NCI-H510A treated with DMSO at 0.1 percent for 48 hours (cell line): ENCODE data around the gene IRF8.
"Not testable (repeated sequence)": the region's sequence is repeated elsewhere in the genome, so short reads cannot be mapped to it uniquely, and the experiment has no call there.

Experiments
- DNase-seq: peaks from one replicate; lab custom pipeline; 2025; lab: John Stamatoyannopoulos, UW

The IRF8 gene, protein sequence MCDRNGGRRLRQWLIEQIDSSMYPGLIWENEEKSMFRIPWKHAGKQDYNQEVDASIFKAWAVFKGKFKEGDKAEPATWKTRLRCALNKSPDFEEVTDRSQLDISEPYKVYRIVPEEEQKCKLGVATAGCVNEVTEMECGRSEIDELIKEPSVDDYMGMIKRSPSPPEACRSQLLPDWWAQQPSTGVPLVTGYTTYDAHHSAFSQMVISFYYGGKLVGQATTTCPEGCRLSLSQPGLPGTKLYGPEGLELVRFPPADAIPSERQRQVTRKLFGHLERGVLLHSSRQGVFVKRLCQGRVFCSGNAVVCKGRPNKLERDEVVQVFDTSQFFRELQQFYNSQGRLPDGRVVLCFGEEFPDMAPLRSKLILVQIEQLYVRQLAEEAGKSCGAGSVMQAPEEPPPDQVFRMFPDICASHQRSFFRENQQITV

DNA sequence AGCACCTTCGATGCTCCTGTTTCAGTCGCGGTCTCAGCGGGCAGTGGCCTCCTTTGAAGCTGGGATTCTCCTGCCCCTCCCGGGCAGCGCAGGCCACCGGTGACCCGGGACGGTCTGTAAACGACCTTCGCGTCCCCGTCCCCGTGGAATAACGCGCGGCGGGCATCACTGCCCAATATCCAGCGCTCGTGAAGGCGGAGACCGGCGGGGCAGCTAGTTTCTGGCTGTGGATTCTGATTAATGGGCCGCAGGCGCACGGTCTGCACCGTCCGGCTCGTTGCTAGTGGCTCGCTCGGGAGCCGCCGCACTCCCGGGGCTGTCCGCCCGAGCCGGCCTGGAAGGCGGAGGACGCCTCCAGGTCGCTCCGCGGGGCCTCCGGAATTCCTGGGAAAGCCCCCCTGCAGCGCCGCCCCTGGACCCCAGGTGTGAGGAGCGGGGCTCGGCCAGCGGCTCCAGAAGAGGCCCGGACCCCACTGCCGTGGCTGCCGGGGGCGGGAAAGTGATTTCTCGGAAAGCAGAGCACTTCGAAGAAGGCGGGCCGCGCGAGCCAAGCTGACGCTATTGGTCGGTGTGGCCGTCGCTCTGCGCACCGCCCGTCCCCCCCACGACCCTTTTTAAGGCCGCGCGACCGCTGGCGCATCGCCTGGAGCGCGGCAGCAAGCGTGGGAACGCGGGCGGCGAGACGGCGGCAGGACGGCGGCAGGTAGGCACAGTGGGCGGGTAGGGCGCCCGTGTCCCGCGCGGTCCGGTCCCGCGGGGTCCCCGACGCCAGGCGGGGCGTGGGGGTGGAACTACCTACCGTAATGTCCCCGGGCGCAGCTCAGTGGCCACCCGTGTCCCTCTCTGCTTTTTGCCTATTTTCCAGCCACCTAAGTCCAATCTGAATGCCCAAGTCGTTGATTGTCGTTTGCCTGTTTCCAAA is at the start of gene IRF8:
TSS of gene IRF8 (plus strand) at position 642 of the 922 bp plus-strand sequence. CDS start 3,854 bp downstream, outside the sequence.
- DNase-seq: no peak

DNA sequence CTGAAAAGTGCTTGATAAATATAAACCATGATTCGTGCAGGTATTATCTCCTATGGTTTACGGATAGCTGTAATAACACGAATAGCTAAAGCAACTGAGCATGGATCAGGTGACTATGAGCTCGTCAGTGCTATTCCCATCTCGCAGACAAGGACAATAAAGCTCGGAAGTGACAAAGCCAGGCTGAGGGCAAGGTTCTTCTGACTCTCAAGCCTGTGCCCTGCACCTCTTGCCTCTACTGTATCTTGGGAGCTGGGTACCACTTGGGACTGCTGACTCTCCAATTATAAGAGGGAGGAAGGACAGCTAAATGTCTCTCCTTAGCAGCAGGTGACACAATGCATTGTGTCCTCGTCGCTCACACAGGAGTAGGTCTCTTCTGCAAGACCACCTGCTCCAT is 49.6 kb upstream of the IRF8 start:
- no peak for DNase-seq

DNA sequence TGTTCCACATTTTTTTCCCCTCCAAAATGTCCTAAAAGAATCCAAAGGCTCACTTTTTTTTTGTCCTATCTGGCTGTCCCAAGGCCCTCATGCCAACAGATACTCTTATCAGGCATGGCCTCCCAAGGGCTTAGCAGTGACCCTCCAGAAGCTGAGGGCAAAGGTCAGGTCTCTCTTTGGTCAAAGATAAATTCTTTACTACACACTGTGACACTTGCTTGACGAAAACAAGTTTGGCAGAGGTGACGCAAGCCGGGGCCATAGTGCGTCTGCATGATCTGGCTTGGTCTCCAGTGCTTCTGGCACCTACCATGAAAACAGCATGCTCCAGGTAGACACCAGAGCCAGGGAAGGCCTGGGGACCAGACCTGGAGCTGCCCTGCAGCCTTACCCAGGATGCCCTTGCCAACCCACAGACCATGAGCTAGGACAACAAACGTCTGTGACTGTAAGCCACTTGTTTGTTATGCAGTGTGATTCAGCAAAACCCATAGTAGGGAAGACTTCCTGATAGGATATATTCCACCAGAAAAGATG is 48.5 kb upstream of the IRF8 start:
- no peak for DNase-seq

DNA sequence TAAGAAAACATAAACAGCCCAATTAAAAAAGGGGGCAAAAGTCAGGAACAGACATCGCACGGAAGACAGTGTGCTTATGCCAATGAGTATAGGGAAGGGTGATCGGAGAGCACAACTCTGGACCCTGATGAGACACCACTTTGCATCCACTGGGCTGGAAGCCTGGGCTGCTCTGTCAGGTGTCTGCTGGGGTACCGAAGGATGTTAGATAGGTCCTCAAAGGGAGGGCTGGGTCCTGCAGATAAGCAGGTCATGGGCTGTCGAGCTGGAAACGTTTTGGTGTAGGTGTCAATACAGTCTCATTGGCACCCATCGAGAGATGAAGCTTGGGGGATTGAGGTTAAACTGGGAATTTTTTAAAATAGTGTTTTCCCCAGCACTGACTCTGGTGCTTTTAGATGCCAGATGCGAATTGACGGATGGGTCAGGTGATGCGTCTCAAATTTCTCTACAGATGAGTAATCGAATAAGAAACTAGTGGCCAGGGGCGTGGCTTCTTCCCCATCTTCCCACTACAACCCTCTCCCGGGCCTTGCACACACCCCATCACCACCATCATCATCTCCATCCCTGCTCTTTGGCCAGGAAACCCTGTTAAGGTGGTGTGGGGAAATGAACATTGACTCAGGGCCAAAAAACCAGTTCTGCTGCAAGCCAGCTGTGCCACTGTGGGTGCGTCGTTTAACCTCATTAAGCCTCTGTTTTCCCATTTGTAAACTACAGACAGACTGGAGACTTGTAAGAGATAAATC is 47.8 kb upstream of the IRF8 start:
- DNase-seq: no peak

DNA sequence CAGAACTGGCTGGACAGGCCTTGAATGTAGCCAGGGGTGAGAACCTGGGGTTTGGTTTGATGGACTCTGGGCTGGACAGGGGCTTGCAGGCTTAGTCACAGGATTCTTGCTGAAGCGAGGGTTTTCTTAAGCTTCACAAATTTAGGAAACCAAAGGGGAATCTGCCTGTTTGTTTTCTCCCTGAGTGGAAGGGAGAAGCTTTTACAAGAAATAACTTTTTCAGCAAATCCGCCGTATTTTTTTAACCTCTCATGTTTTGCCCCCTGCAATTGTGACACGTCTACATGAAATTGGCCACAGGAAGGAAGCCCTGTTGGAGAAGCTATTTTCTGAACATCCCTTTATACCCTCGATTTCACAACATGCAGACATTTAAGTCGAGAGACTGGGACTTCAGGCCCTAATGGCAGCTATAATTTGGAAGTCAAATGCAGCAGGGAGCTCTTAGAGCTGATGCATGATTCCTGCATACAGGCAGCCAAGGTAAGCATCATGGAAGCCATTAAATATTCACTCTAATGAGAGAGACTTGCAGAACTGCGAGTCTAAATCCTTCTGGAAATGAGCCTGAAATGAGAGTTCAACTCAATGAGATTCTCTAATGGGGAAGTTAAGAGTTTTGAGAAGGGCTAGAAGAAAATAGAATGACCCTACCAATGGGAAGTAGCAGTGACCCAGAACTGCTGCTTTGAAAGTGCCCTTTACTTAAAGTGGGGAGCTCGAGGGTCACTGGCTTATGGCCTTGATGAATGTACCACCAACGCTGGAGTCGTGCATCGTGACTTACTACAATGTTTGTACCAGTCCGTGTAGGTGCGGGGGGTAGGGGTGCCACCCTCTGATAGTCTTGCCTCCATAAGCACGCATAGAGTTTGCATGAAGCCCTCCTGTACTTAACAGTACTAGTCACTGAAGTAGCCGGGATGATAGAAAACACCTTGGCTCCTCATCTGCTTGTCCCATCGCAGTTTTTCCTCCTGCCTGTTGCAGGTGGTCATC is 45.1 kb upstream of the IRF8 start:
- DNase-seq: no peak

DNA sequence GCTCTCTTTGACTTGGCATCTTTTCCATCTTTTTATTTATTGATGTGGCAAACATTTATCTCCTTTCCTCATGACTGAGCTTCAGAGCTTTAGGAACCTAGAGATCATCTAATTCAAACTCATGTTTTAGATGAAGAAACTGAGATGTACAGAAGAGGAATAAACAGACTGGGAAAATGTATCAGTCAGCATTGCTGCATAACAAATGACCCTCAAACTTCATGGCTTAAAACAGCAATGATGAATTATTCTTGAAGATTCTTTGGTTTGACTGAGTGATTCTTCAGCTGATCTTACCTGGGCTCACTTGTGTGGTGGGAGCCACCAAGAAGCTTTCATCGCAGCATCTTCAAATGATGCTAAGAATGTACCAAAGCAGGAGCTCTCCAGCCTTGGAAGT is 44.0 kb upstream of the IRF8 start:
- DNase-seq: no peak

DNA sequence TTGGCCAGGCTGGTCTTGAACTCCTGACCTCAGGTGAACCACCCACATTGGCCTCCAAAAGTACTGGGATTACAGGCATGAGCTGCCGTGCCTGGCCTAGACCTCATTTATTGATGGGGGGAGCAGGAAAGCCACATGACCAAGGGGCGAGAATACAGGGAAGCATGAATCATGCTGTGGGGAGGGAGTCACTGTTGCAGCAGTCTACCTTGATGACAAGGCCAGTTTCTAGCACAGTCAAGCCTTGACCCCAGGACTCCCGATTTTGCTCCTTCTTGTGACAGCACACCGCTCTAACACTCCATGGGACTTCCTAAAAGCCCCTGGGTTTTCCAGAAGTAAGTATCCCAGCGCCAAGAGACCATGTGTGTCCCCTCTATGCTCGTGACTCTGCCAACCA is 42.9 kb upstream of the IRF8 start:
- no peak for DNase-seq

DNA sequence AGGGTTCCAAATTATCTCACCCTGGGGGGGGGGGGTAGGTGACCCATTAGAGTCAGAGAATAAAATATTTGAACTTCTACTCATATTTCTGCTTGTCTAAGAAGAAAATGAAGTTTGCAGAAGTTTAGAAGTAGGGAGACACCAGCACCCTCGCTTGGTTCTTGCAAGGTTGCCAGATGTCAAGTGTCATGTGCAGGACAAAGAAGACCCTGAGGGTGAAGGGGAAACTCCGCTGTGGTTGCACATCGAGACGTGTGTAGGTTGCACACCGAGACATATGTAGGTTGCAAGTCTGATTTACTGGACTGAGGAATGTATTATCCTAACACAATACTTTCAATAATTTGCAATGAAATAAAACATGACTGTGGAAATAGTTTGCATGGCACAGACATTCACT is 42.4 kb upstream of the IRF8 start:
- no peak for DNase-seq

DNA sequence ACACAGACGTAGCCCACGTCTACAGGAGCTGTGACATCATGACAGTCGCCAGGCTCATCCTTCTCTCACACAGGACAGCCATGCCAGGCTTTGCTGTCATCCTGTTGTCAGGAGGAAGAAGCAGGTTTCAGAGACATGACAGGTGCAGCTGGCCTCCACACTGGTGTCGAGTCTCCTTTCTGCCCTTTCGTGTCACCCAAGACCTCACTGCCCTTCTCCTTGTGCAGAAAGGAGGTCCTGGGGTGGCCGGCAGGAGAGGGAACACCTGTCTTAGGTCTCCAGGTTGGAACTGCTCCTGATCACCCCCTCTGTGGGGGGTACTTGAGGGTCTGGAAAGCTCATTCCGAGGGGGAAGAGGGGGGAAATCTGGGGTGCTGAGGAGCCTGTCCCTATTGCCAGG is 41.6 kb upstream of the IRF8 start:
- no peak for DNase-seq

DNA sequence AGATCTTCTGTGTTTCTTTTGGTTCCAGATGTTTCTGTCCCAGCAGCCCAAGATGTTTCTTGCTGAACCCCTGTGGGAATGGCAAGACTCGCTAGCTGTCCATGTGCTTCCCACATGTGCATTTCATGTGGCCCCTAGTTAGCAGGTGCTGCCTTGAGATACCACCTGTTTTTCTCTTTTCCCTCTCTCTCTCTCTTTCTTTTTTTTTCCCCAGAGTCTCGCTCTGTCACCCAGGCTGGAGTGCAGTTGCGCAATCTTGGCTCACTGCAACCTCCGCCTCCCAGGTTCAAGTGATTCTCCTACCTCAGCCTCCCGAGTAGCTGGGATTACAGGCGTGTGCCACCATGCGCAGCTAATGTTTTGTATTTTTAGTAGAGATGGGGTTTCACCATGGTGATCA is 40.4 kb upstream of the IRF8 start:
- not testable (repeated sequence) for DNase-seq

DNA sequence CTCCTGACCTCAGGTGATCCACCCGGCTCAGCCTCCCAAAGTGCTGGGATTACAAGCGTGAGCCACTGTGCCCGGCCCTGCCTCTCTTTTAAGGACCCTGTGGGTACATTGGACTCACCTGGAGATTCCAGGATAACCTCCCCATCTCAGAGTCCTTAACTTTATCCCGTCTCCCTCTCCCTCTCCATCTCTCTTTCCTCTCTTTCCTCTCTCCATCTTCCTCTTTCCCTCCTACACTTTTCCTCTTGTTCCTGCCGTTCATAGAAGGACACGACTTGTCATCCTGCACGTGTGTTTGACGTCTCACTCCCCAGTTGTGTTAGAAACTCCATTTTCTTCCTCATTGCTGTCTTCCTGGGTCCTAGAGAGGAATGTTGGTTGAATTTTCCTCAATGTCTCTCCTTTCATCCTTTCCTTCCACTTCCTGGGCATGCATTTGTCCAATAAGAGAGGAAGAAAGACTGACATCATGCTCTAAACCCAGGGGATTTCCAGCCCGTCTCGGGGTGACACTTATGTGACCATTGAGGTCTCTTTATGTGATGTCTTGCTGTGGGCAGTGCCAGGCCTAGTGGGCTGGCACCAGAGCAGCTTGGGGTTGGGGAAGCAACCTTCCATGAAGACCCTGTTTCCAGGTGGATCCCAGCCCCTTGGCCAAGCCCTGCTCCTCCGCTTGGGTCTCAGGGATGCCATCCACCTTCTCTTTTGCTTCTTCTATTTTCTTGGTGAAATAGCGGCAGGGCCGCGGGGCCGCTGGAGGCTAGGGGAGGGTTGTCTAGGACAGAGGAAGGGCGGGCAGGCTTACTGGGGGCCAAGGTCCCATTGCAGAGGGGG is 39.8 kb upstream of the IRF8 start:
- DNase-seq: no peak

DNA sequence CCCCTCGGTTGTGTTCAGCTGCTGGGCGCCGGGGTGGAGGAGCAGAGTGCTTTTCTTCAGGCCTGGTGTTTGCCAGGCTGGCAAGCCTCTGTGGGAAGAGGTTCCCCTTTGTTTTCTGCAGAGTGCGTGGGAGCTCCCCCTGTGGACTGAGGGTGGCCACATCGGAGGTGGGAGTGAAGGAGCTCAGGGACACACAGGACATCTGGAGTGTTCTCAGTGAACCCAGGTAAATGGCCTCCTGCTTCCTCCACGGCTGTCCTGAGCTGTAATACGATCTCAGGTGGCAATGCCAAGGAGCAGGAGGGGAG is 39.2 kb upstream of the IRF8 start:
- DNase-seq: no peak

DNA sequence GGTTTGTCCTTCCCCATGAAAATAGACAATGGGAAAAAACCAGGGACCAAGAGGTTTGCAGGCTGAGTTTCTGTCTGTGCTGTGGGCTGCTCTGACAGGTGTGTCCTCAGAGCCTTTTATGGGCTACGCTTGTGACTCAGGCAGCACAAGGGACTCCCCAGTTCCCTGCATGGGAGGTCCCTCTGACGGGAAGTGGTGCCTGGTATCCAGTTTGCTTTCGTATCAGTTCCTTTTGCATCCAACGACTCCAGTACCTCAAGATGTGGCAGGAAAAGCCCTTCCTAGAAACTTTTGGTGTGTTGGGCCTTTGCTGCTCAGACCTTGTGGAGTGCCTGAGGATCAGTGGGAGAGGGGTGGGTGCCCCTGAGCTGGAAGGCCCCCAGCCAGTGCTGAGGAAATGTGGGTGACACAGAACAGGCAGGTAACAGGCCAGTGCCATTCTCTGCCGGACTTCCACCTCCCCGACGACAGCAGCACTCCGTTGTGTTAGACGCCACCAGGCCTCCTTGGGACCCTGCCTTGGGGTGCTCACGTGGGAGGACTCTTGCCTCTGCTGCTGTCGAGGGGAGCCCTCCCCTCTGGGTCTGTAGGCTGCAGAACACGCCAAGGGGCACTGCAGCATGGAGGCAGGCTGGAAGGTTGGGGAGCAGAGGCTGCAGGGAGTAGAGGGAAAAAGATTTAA is 38.4 kb upstream of the IRF8 start:
- no peak for DNase-seq

DNA sequence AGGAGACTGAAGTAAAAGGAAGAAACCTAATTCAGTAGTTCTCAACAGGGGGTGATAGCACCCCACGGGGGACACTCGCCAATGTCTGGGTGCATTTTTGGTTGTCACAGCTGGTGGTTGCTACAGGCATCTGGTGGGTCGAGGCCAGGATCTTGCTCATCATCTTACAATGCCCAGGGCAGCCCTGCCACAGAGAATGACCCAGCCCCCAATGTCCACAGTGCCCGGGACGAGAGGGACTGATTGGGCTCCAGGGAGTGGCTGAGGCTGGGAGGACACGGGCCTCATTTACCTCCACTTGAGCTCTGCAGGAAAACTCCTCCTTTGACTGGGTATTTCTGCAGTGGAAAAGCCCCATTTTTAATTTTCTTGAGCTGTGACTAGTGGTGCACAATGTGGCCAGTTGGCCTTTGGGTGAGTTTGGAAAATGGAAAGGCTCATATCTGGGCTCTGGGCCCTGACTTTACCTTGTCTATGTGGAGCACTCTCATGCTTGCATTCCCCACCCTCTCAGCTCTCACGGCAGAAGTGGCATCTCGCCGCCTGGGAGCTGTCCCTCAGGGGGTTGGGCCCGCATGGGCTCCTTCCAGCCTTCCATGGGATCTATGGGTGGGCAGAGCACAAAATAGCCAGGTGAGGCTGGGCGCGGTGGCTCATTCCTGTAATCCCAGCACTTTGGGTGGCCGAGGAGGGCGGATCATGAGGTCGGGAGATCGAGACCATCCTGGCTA is 37.7 kb upstream of the IRF8 start:
- no peak for DNase-seq

DNA sequence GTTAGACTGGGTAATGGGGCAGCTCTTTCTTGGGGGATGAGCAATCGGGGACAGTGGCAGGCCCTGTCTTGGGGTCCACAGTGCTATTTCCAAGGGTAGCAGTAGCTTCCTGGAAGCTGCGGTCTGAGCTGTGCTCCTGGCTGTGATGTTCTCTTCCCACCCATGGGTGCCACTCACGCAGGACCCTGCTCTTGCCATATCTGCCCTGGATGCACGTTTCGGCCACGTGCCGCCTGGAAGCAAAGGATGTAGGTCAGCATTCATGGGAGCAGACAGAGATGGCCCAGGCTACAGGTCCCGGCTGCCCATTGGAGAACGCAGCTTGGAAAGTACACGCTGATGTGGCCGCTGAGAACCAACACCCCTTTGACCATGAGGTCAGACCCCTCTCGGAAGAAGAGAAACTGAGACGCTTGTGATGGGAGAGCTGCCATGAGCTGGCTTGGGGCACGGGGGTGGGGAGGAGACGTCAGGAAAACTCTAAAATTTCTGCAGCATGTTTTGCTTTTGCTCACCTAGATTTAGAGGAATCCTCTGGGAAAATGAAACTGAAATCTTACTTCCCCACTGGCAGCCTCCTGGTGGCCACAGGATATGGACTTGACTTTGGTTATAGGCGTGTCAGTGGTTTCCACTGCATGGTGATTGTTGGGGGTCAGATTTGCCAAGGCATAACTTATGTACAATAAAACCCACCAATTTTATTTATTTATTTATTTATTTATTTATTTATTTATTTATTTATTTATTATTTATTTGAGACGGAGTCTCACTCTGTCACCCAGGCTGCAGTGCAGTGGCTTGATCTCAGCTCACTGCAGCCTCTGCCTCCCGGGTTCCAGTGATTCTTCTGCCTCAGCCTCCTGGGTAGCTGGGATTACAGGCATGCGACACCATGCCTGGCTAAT is 36.2 kb upstream of the IRF8 start:
- DNase-seq: no peak

DNA sequence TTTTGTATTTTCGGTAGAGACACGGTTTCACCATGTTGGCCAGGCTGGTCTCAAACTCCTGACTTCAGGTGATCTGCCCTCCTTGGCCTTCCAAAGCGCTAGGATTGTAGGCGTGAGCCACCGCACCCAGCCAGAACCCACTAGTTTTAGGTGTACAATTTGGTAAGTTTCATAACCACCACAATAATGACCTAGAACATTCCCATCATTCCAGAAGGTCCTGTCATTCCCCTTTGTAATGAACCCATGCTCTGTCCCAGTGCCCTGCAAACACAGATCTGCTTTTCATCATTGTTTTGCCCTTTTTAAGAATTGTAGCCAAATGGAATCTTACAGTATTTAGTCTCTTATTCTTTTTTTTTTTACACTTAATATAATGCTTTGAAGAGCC is 35.6 kb upstream of the IRF8 start:
- DNase-seq: no peak

DNA sequence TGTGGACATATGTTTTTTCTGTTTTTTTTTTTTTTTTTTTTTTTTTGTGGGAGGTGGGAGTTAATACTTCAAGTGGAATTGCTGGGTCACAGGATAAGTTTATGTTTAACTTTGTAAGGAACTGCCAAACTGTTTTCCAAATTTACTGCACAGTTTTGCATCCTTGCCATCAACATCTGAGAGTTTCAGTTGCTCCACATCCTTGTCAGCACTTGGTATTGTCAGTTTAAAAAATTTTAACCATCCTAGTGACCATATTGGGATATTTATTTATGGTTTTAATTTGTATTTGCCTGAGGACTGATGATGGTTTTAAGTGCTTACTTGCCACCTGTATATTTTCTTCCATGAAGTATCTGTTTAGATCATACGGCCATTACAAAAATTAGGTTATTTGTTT is 34.0 kb upstream of the IRF8 start:
- DNase-seq: no peak

DNA sequence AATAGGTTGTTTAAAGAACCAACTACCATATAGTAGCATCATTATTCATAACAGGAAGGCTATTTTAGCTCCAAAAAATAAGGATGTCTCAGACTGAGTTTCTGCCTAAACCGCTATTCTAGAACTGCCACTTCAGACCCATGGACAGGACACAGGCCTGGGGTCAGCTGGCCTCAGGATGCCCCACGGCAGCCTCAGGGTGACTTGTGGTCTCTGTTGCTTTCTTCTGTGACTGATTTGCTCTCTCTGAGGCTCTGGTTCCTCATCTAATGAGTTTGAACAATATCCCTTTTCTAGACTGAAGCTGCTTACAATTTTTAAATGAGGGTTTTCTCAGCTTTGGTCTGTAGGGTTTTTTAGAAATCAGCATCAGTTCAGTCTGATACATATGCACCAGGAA is 31.8 kb upstream of the IRF8 start:
- no peak for DNase-seq
